Measurements from ENCODE around the gene PPP1R37. TPM values are rescaled to one million over a fixed set of nuclear protein-coding genes. Genes with fewer than 3 reads are reported as not detected.

Gene PPP1R37
- total and polyA plus RNA-seq, 2 of the 8 experiments (the other 6 are each of a cell fraction or from before 2014, with no cell fraction given) = 14.6 to 25.7 TPM

DNA sequence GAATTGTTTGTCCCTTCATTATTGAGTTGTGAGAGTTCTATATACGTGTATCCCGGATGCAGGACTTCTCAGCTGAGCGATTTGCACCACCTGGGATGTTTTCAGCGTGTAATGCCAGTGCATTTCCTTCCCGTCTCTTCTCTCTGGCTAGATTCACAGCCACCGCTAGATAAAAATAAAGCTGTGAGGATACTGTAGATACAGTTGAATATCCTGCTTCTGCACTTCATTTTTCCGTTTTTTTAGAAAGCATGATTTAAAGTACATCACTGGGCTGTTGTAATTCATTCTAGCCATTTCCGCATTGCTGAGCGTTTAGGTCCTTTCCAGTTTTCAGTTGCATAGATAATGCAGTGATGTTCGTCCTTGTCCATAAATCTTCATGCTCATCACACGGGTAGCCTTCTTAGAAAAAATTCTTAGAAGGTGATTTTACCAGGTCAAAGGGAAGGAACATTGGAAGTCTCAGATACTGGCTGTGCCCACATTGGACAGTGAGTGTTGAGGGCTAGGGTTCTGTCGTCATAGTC lies 14.7 kb downstream of the PPP1R37 start:
- DNase-seq (ENCODE audit: low read depth in 1 of 2, low spot score in 2 of 2) = no peak
- POLR2A ChIA-PET (ENCODE audit: partially characterized antibody) = interaction anchor here (1.0 to 6.2 kb wide), 2 partner anchors 9 to 29 kb away, joined by 3 to 30 read pairs; partner anchors contain the start of gene GEMIN7
- H3K27ac ChIP-seq (ENCODE audit: low read depth, low read length) = no peak overlapping the region
- TF ChIP-seq SP1 (IDR thresholded peaks at IDR 0.05; ENCODE audit: low read depth, low read length) = no peak
- no peak for TF ChIP-seq POLR2A (IDR thresholded peaks at IDR 0.05; ENCODE audit: control extremely low read depth in 1 of 2, low read depth in 2 of 2, low read length in 2 of 2)
- no peak for TF ChIP-seq EZH2 (IDR thresholded peaks at IDR 0.05; ENCODE audit: low read depth, low read length, severe bottlenecking)
- TF ChIP-seq RXRA (IDR thresholded peaks at IDR 0.05; ENCODE audit: insufficient read depth, low read depth, low read length) = no peak
- no peak for TF ChIP-seq HDAC6 (IDR thresholded peaks at IDR 0.05; ENCODE audit: low read depth, low read length)
- no peak for TF ChIP-seq RAD21 (IDR thresholded peaks at IDR 0.05 in 1 of 2, conservative IDR thresholded peaks at IDR 0.05 in 1 of 2; ENCODE audit: low read depth in 2 of 2, low read length in 2 of 2)
- no peak for TF ChIP-seq NRF1 (IDR thresholded peaks at IDR 0.05; ENCODE audit: low read depth, low read length)
- TF ChIP-seq, protein P1, sequence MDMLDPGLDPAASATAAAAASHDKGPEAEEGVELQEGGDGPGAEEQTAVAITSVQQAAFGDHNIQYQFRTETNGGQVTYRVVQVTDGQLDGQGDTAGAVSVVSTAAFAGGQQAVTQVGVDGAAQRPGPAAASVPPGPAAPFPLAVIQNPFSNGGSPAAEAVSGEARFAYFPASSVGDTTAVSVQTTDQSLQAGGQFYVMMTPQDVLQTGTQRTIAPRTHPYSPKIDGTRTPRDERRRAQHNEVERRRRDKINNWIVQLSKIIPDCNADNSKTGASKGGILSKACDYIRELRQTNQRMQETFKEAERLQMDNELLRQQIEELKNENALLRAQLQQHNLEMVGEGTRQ (IDR thresholded peaks at IDR 0.05; ENCODE audit: low read length) = no peak
- no peak for TF ChIP-seq SP2 (IDR thresholded peaks at IDR 0.05; ENCODE audit: low read length)
- TF ChIP-seq TAF7 (optimal IDR thresholded peaks at IDR 0.05; ENCODE audit: borderline replicate concordance, low read depth, low read length) = no peak
- no peak for TF ChIP-seq TEAD4 (IDR thresholded peaks at IDR 0.05; ENCODE audit: low read depth, low read length)
- no peak for TF ChIP-seq JUN (IDR thresholded peaks at IDR 0.05; ENCODE audit: low read depth, low read length)
- TF ChIP-seq CHD2 (IDR thresholded peaks at IDR 0.05; ENCODE audit: low read length) = no peak
- no peak for TF ChIP-seq CREB1 (IDR thresholded peaks at IDR 0.05)

More for the DNA sequence above, 14.7 kb downstream of the PPP1R37 start:
- Histone ChIP-seq H3K27me3 (replicated peaks in 1 of 4; ENCODE audit: control insufficient read depth in 3 of 4, extremely low read depth in 1 of 4, insufficient read depth in 3 of 4, low read length in 3 of 4) (no peaks in the 10 kb centered on the region), H3K36me3 (ENCODE audit: control insufficient read depth in 2 of 4, insufficient read depth in 4 of 4, low read length in 3 of 4) (no peaks in the 10 kb centered on the region), H4K5ac (ENCODE audit: insufficient read length, low read depth, low read length) (no peak overlapping the region), H2BK15ac (ENCODE audit: low read length) (no peak overlapping the region), H2AFZ (ENCODE audit: low read length) (no peak overlapping the region), H3K23me2 (ENCODE audit: low read depth, low read length) (no peaks in the 10 kb centered on the region), H2BK20ac (ENCODE audit: low read length) (no peak overlapping the region), H3K4me3 (ENCODE audit: extremely low read depth in 1 of 4, insufficient read depth in 2 of 4, low read depth in 3 of 4, low read length in 4 of 4) (no peak overlapping the region), H3K4me2 (ENCODE audit: insufficient read depth in 1 of 2, low read depth in 2 of 2, low read length in 2 of 2) (no peak overlapping the region), H2AK5ac (ENCODE audit: low read depth, low read length) (no peak overlapping the region), H3K14ac (ENCODE audit: insufficient read length) (no peak overlapping the region), H3K56ac (replicated peaks; ENCODE audit: insufficient read length, low read depth, low read length) (no peak overlapping the region), H3K4me1 (replicated peaks in 1 of 4; ENCODE audit: control insufficient read depth in 3 of 4, insufficient read depth in 4 of 4, low read length in 3 of 4) (peaks cover 0 to 13% (median 5%) of the 10 kb centered on the region in 4 experiments; a peak in 5 of 7 replicates), H3K9me3 (ENCODE audit: insufficient read depth in 2 of 2, low read depth in 1 of 2, low read length in 1 of 2) (no peaks in the 10 kb centered on the region), H3K23ac (ENCODE audit: insufficient read length) (no peak overlapping the region), H2BK12ac (ENCODE audit: low read depth, low read length) (no peak overlapping the region), H4K91ac (replicated peaks; ENCODE audit: insufficient read length, low read length) (no peak overlapping the region), H3K4ac (replicated peaks; ENCODE audit: insufficient read length, low read depth, low read length) (no peak overlapping the region), H2BK5ac (ENCODE audit: low read depth, low read length) (no peak overlapping the region), H2BK120ac (replicated peaks; ENCODE audit: low read depth, low read length) (no peak overlapping the region), H3K18ac (ENCODE audit: extremely low read depth, low read length) (no peak overlapping the region), H3K79me2 (ENCODE audit: control insufficient read depth in 1 of 2, insufficient read depth in 2 of 2, low read length in 2 of 2) (peaks cover 6 to 86% of the 10 kb centered on the region in 2 experiments), H3K9ac (replicated peaks in 1 of 4; ENCODE audit: extremely low read depth in 1 of 4, low read depth in 3 of 4, low read length in 3 of 4) (no peak overlapping the region), H4K8ac (ENCODE audit: extremely low read depth, insufficient read depth, low read length) (no peak overlapping the region), H4K20me1 (replicated peaks in 1 of 2; ENCODE audit: control insufficient read depth in 1 of 2, insufficient read depth in 2 of 2, low read length in 2 of 2) (peaks cover 26 to 33% of the 10 kb centered on the region in 2 experiments), H3K79me1 (ENCODE audit: low read depth, low read length) (peaks cover 40% of the 10 kb centered on the region)
- CTCF ChIA-PET (ENCODE audit: partially characterized antibody) = interaction anchor here (0.9 to 3.9 kb wide), 4 partner anchors 11 to 17 kb away, joined by 3 to 19 read pairs (median 6); partner anchors contain the start of gene PPP1R37
- FAIRE-seq = no peak
- 89% methylated on average over 12 of the region's 12 CpGs; no CpG with 5 or more reads in 1 of the 2 experiments for WGBS, 2 experiments (ENCODE audit: extremely low coverage in 1 of 2, insufficient coverage in 1 of 2, insufficient read length in 1 of 2, insufficient replicate concordance in 2 of 2, low coverage in 1 of 2, low lambda C conversion rate in 2 of 2, missing lambda C conversion rate in 1 of 2)
